Measurements from ENCODE around the gene CDH23.

The CDH23 gene

GRCh38 chr10:71442859-71443570 is 46.3 kb downstream of the CDH23 start:
- no peak for DNase-seq

GRCh38 chr10:71443676-71444075 is 47.0 kb downstream of the CDH23 start:
- no peak for DNase-seq

GRCh38 chr10:71444284-71445054 is 47.7 kb downstream of the CDH23 start:
- no peak for DNase-seq

DNA sequence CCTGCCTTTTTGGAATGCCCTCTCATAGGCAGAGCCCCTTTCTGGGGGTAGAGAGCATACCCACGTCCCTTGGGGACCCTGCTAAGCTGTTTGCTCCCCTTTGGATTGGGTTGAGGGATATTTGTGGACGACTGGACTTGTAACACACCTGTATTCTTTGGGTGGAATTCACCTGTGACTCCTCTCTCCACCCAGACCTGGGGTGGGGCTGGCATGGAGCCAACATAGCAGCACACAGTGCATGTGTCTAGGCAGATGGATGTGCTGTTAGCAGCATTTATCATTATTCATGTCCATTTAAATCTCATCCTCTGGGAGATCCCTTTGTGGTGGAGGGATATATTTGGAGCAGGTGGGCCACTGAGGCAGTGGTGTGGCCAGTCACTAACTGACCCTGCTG is 51.0 kb downstream of the CDH23 start:
- no peak for DNase-seq

DNA sequence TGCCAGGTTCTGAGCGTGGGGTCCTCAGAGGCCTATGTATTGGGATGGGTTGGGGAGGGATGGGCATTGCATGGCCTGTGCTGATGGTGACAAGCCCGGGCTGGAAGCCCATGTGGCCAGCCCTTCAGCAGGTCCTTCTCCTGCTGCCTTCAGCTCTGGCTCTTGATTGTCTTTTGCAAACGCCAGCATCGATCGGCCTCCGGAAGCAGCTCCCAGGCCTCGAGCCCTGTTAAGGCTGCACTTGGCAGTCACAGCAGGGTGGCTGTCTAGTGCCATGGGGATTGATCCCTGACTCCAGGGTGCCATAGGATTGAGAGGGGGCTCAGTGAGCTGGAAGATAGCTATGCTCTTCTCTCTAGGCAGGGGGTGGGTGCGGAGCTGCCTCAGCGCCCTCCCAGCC is 51.4 kb downstream of the CDH23 start:
- no peak for DNase-seq

GRCh38 chr10:71449026-71449425 is 52.3 kb downstream of the CDH23 start:
- DNase-seq: no peak

GRCh38 chr10:71451754-71452153 is 55.0 kb downstream of the CDH23 start:
- DNase-seq: no peak

- DNase-seq: no peak
These were observed 56.5 kb downstream of the CDH23 start for GRCh38 chr10:71453186-71453585.

DNA sequence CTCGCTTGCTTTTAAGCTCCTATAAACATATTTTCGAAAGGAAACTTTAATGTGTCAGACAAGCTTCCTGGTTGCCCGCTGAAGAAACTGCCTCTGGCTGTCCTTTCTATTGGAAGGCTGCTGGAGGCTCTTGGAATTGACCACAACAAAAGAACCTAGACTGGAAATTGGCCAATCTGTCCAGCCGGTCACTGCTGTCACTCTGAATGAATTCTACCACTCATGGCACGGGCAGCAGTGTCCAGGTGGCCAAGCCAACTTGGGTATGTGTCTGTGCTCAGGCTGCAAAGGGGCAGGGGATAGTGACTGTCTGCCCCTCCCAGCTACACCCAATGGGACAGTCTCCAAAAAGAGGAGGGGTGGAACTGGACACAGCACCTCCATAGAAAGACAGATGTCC is 57.6 kb downstream of the CDH23 start:
- DNase-seq: no peak

GRCh38 chr10:71455035-71455434 is 58.3 kb downstream of the CDH23 start:
- no peak for DNase-seq

DNA sequence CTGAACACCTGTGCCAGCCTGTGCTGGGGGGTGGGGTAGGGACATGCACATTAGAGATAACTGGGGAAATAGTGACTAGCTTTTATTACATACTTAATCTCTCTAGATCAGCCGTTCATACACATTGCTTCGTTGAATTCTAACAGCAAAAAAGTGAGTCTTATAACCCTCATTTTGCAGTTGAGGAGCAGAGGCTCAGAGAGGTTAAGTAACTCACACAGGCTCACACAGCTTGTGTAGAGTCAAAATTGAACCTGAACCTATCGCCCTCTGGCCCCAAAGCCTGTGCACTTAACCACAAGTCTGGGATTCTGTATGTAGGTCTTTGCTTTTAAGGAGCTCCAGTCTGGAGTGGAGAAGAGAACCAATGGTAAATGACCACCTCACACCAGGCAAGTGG is 59.9 kb downstream of the CDH23 start:
- no peak for DNase-seq

- no peak for DNase-seq
These were observed 61.2 kb downstream of the CDH23 start for GRCh38 chr10:71457908-71458307.

GRCh38 chr10:71458387-71458786 is 61.7 kb downstream of the CDH23 start:
- no peak for DNase-seq

DNA sequence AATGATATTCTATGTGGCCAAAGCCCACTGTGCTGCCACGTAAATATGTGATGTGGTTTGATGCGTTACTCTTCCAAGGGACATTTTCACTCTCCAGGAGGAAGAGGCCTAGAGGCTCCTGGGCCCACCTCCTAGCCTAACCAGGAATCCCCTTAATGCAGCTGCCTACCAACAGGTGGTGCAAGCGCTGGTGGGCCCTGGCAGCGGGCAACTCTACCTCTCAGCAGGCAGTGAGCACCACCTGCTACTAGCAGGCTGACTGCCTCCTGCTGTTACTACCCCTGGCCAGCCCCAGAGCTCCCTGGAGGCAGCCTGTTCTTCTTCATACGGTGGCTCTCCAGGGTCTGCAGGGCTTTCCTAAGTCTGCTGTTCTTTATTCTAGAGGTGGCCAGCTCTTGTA is 62.8 kb downstream of the CDH23 start:
- DNase-seq: no peak

DNA sequence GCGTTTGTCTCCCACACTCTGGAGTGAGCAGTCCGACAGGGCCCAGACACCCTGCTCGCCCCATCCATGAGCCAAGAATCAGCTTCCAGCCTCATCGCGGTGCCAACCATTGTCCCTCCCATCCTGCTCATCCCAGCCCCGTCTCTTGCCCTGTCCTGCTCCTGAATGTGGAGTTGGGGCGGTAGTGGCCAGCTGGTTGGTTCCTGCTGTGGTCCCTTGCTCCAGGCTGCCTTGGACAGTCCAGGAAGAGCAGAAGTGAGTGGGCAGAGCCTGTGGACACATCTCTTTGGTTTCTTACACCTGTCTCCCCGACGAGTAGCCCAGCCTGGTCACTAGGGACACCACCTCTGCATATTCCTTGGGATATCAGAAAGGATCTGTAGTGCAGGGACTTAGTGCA is 63.9 kb downstream of the CDH23 start:
- no peak for DNase-seq

DNA sequence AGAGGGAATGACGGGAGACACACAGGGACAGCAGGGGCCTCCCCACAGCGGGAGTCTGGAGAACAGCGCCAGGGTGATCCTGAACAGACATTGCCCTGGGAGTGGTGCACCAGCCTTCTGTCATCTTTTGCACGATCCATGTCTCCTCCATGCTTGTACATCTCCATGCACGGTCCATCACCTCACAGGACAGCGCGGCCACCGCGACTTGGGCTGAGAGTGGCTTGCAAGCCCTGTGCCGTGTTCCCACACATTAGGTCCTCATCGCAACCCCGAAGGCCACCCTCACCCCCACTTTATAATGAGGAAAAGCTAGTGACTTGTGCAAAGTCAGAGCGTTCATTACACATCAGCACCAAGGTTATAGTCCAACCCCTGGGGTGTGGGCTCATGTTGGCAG is 64.7 kb downstream of the CDH23 start:
- no peak for DNase-seq

GRCh38 chr10:71462062-71462935 is 65.6 kb downstream of the CDH23 start:
- no peak for DNase-seq

- DNase-seq: no peak
These were observed 66.4 kb downstream of the CDH23 start for GRCh38 chr10:71463111-71463510.

GRCh38 chr10:71465551-71466252 is 69.0 kb downstream of the CDH23 start:
- no peak for DNase-seq

DNA sequence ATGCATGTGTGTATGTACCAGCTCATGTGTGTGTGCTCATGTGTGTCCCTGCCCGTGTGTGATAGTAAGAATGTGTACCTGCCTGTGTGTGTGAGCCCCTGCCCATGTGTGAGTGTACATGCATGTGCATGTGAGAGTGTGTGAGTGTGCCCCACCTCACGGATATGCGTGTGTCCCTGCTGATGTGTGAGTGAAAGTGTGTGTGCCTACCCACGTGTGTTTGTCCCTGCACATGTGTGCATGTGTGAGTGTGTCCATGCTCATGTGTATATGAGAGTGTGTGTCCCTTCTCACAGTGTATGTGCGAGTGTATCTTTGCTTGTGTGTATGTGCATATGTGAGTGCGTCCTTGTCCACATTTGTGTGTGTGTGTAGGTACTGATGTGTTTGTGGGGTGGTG is 69.6 kb downstream of the CDH23 start:
- no peak for DNase-seq

- no peak for DNase-seq
These were observed 70.4 kb downstream of the CDH23 start for GRCh38 chr10:71467161-71467560.

DNA sequence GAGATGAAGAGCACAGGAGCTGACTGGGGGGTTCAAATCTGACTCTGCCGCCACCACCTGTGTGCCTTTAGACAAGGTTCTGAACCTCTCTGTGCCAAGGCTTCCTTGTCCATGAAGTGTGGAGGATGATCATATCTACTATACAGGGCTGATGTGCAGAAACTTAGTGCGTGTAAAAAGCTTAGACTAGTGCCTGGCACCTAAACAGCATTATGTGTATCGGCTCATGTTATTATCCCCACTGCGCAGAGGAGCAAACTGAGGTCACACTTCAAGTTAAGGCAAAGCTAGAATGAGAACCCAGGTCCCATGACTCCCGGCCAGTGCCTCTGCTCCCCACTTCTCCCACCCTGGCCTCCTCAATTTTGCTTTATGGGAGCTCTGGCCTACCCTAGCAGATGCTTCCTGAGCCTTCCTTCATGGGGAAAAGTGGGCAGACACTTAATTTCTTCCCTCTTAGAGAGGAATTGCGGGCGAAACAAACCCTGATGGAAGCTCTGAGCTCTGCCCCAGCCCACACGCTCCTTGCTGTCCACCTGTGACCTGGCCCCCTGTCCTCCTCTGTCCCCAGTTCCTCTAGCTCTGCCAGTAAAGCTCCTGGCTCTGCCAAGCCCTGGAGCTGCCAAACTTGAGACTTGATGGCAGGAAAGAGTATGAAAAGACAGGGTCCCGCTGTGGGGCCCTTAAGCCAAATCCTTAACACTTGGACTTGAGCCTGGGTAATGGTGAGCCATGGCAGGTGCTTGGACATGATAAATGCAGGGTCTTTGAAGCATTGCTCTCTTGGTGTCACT is 71.0 kb downstream of the CDH23 start:
- no peak for DNase-seq

All from activated T-cell treated with anti-CD3 and anti-CD28 coated beads for 4 hours (primary cell).